GM21717 (cell line): ENCODE results near the gene RASGRF1.
"Not testable (repeated sequence)": the region's sequence is repeated elsewhere in the genome, so short reads cannot be mapped to it uniquely, and the experiment has no call there.

Experiments
- ATAC-seq: cut with Tn5 transposase; IDR thresholded peaks from one replicate; pipeline ENCODE4 v1.9.1; 2021; ENCODE audit warnings: mild to moderate bottlenecking, moderate library complexity; ENCODE audit not compliant: unreplicated experiment

The RASGRF1 gene

GRCh38 chr15:78938658-78939488, 151.7 kb downstream of the RASGRF1 start:
- peak; percentile 67 for ATAC-seq

- no peak for ATAC-seq
These were observed 153.3 kb downstream of the RASGRF1 start for GRCh38 chr15:78937132-78937739.

GRCh38 chr15:78934655-78935023, 155.9 kb downstream of the RASGRF1 start:
- ATAC-seq = no peak

GRCh38 chr15:78933823-78934654, 156.5 kb downstream of the RASGRF1 start:
- no peak for ATAC-seq

GRCh38 chr15:78933187-78933822, 157.3 kb downstream of the RASGRF1 start:
- no peak for ATAC-seq

GRCh38 chr15:78932258-78932808, 158.2 kb downstream of the RASGRF1 start:
- no peak for ATAC-seq

- no peak for ATAC-seq
These were observed 158.9 kb downstream of the RASGRF1 start for GRCh38 chr15:78931439-78932257.

GRCh38 chr15:78930577-78931388, 159.8 kb downstream of the RASGRF1 start:
- no peak for ATAC-seq

- ATAC-seq = no peak
These were observed 160.9 kb downstream of the RASGRF1 start for GRCh38 chr15:78929536-78930264.

GRCh38 chr15:78928616-78929093, 161.9 kb downstream of the RASGRF1 start:
- no peak for ATAC-seq

- not testable (repeated sequence) for ATAC-seq
These were observed 162.4 kb downstream of the RASGRF1 start for GRCh38 chr15:78928176-78928575.

- no peak for ATAC-seq
These were observed 163.3 kb downstream of the RASGRF1 start for GRCh38 chr15:78927077-78927790.

- ATAC-seq = no peak
These were observed 164.4 kb downstream of the RASGRF1 start for GRCh38 chr15:78925956-78926743.

- no peak for ATAC-seq
These were observed 165.4 kb downstream of the RASGRF1 start for GRCh38 chr15:78925076-78925624.

GRCh38 chr15:78923480-78924360, 166.9 kb downstream of the RASGRF1 start:
- no peak for ATAC-seq

- no peak for ATAC-seq
These were observed 167.6 kb downstream of the RASGRF1 start for GRCh38 chr15:78923015-78923414.
